HCT116 (cell line): ENCODE results near the gene PTPN23. TPM values are rescaled to one million over a fixed set of nuclear protein-coding genes. Genes with fewer than 3 reads are reported as not detected.

Experiments
- total RNA-seq: library from RNA; stranded (reverse); gene quantifications from one replicate; pipeline ENCODE4 v1.2.1, GENCODE V29; 2021; ENCODE audit not compliant: unreplicated experiment

PTPN23 gene
- total RNA-seq, 1 experiment from 2014 or later: 56.5 TPM

Other genes starting within 250 kb of the PTPN23 start
- gene SETD2, start 216.9 kb upstream of the PTPN23 start, total RNA-seq: 33.0 TPM
- gene KIF9, start 98.2 kb upstream of the PTPN23 start, total RNA-seq: 13.1 TPM
- gene KLHL18, start 98.1 kb upstream of the PTPN23 start, total RNA-seq: 32.3 TPM
- 67.6 TPM for gene SCAP, start 94.9 kb downstream of the PTPN23 start, total RNA-seq
- 38.8 TPM for gene ELP6, start 132.7 kb downstream of the PTPN23 start, total RNA-seq
- gene CSPG5, start 197.8 kb downstream of the PTPN23 start, total RNA-seq: 3.8 TPM